CD8-positive, alpha-beta memory T cell (primary cell): Measurements from ENCODE around the gene ATXN1. TPM values are rescaled to one million over a fixed set of nuclear protein-coding genes. Genes with fewer than 3 reads are reported as not detected.

Experiments
- CTCF ChIA-PET: fragments of 350-600 bp; sonication (Branson Sonifier 250); formaldehyde crosslinking; loops from one replicate; lab custom pipeline; 2021; ENCODE audit warnings: antibody characterized with exemption; lab: Charles Lee
- POLR2A ChIA-PET: fragments of 350-600 bp; sonication (Branson Sonifier 250); formaldehyde crosslinking; loops from one replicate; lab custom pipeline; 2021; ENCODE audit warnings: antibody characterized with exemption; lab: Charles Lee
- DNase-seq, 5 donors: peaks; one replicate each; pipeline versions ENCODE4 v3.0.0 to v3.0.0-alpha.2; 2020 to 2022; ENCODE audit warnings: mixed read lengths in 1 of 5
- H3K27ac ChIP-seq: one replicate; pipeline ENCODE4 v1.7.0; 2013; ENCODE audit warnings: low read depth, mild to moderate bottlenecking, low read length, moderate library complexity
- H3K27me3 ChIP-seq: 2 replicates; pipeline ENCODE4 v1.7.0; 2013; ENCODE audit warnings: low read length, mild to moderate bottlenecking; ENCODE audit not compliant: insufficient read depth, poor library complexity, severe bottlenecking
- H3K36me3 ChIP-seq: 2 replicates; pipeline ENCODE4 v1.7.0; 2013; ENCODE audit warnings: mild to moderate bottlenecking, low read length, moderate library complexity; ENCODE audit not compliant: insufficient read depth
- H3K4me1 ChIP-seq: 2 replicates; pipeline ENCODE4 v1.7.0; 2013; ENCODE audit warnings: mild to moderate bottlenecking, low read length, moderate library complexity; ENCODE audit not compliant: insufficient read depth
- H3K4me3 ChIP-seq: 2 replicates; pipeline ENCODE4 v1.7.0; 2013; ENCODE audit warnings: mild to moderate bottlenecking, low read length
- H3K9me3 ChIP-seq: 2 replicates; pipeline ENCODE4 v1.7.0; 2013; ENCODE audit warnings: mild to moderate bottlenecking, low read length
- H3K27ac Mint-ChIP-seq, 8 donors: one replicate each; pipeline ENCODE4 v1.8.0; 2020 to 2021; ENCODE audit warnings: mixed read lengths in 8 of 8, mild to moderate bottlenecking in 6 of 8, inconsistent platforms in 3 of 8, moderate library complexity in 3 of 8
- H3K27me3 Mint-ChIP-seq, 2 donors: one replicate each; pipeline ENCODE4 v1.8.0; 2020 to 2021; ENCODE audit warnings: mixed read lengths in 2 of 2, mild to moderate bottlenecking in 1 of 2, moderate library complexity in 1 of 2
- H3K36me3 Mint-ChIP-seq, 3 donors: one replicate each; pipeline ENCODE4 v1.8.0; 2020 to 2021; ENCODE audit warnings: mixed read lengths in 3 of 3, inconsistent platforms in 1 of 3, mild to moderate bottlenecking in 1 of 3
- H3K4me1 Mint-ChIP-seq, 3 donors: one replicate each; pipeline ENCODE4 v1.8.0; 2020 to 2021; ENCODE audit warnings: mixed read lengths in 3 of 3, inconsistent platforms in 1 of 3, mild to moderate bottlenecking in 1 of 3
- H3K4me3 Mint-ChIP-seq, 7 donors: one replicate each; pipeline ENCODE4 v1.8.0; 2020 to 2021; ENCODE audit warnings: mixed read lengths in 7 of 7, mild to moderate bottlenecking in 6 of 7, moderate library complexity in 4 of 7, inconsistent platforms in 2 of 7
- H3K9me3 Mint-ChIP-seq, 5 donors: one replicate each; pipeline ENCODE4 v1.8.0; 2020 to 2022; ENCODE audit warnings: mixed read lengths in 5 of 5, mild to moderate bottlenecking in 3 of 5, moderate library complexity in 2 of 5, inconsistent platforms in 1 of 5
- polyA plus RNA-seq: library from polyadenylated mRNA; unstranded; fragments of 300-500 nt; fragmentation: Illumina TruSeq; gene quantifications from one replicate; pipeline ENCODE4 v1.2.3, GENCODE V29; 2021
- total RNA-seq, 2 experiments: library from RNA; stranded (reverse); gene quantifications; one replicate each; pipeline ENCODE4 v1.2.3, GENCODE V29; 2021

ATXN1 gene
- total and polyA plus RNA-seq, 3 experiments from 2014 or later = 20.0 to 114 (median 111) TPM

DNA sequence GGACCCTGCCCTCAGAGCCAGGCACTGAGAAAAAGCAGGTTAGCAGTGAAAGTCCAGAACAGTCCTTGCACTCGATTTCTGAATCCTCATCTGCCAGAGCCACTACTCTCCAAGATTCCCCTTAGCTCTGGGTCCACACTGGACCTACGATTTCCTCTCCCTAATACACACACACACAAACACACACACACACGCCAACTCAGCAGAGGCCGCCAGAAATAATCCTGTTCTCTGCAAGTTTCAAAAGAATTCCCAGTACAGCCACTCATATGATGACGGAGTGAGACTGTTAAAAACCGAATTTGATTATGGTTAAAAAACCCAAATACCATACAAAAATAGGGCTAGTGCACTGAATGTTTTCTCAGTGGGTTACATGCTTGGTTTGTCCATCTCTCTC, 432.0 kb downstream of the ATXN1 start:
- Mint-ChIP-seq H3K27ac (peak overlapping the region in 4 of 8 donors; percentile 9 to 82 (median 60)), H3K36me3 (peaks cover 0 to 49% (median 8%) of the 10 kb centered on the region in 3 donors), H3K4me1 (peaks cover 22 to 35% (median 34%) of the 10 kb centered on the region in 3 donors), H3K27me3 (peaks cover 0 to 2% of the 10 kb centered on the region in 2 donors), H3K4me3 (no peak overlapping the region), H3K9me3 (no peaks in the 10 kb centered on the region)
- Histone ChIP-seq H3K27me3 (no peaks in the 10 kb centered on the region), H3K4me3 (no peak overlapping the region), H3K9me3 (no peaks in the 10 kb centered on the region), H3K36me3 (no peaks in the 10 kb centered on the region), H3K27ac (no peak overlapping the region), H3K4me1 (peaks cover 17% of the 10 kb centered on the region)
- DNase-seq = no peak
- CTCF ChIA-PET = interaction anchor here (1.2 to 1.7 kb wide), 2 partner anchors 13 to 434 kb away, joined by 3 to 6 read pairs; no protein-coding TSS in a partner anchor
- POLR2A ChIA-PET = no interaction called here

DNA sequence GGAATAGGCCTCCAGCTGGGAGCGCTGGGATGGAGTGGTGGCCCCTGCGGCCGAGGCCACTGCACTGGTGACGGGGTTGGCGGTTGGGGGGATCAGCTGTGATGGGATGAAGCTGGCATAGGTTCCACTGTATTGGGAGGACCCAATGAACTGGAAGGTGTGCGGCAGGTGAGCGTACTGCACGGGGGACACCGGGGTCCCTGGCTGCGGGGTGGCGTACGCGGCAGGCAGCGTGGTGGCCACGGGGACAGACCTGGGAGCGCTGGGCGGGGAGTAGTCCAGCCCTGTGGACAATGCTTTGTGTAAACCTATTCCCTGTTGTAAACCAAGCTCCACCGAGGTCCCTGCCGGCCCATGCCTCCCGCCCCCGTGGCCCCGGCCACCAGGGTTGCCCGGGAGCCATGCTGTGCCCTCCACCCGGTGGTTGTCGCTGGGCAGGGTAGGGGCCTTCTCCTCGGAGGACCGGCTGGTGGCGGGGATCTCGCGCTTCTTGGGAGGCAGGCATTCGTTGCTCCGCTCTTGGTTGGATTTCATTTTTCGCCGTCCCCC, 433.4 kb downstream of the ATXN1 start:
- H3K36me3 Mint-ChIP-seq = peaks cover 0 to 48% (median 10%) of the 10 kb centered on the region in 3 donors
- H3K4me3 Mint-ChIP-seq = no peak overlapping the region
- H3K27ac Mint-ChIP-seq = peak overlapping the region in 3 of 8 donors; percentile 34 to 70 (median 35)
- ChIA-PET POLR2A (no interaction called here), CTCF (interaction anchor here (1.3 kb wide), 1 partner anchor 11 kb away, joined by 3 read pairs; no protein-coding TSS in a partner anchor)
- peaks cover 30% of the 10 kb centered on the region for H3K4me1 ChIP-seq
- H3K9me3 ChIP-seq = no peaks in the 10 kb centered on the region
- H3K4me3 ChIP-seq = no peak overlapping the region
- no peak for DNase-seq
- H3K27me3 ChIP-seq = no peaks in the 10 kb centered on the region
- H3K4me1 Mint-ChIP-seq = peaks cover 32 to 47% (median 46%) of the 10 kb centered on the region in 3 donors
- H3K27ac ChIP-seq = no peak overlapping the region
- no peaks in the 10 kb centered on the region for H3K9me3 Mint-ChIP-seq
- peaks cover 0 to 2% of the 10 kb centered on the region in 2 donors for H3K27me3 Mint-ChIP-seq
- no peaks in the 10 kb centered on the region for H3K36me3 ChIP-seq

DNA sequence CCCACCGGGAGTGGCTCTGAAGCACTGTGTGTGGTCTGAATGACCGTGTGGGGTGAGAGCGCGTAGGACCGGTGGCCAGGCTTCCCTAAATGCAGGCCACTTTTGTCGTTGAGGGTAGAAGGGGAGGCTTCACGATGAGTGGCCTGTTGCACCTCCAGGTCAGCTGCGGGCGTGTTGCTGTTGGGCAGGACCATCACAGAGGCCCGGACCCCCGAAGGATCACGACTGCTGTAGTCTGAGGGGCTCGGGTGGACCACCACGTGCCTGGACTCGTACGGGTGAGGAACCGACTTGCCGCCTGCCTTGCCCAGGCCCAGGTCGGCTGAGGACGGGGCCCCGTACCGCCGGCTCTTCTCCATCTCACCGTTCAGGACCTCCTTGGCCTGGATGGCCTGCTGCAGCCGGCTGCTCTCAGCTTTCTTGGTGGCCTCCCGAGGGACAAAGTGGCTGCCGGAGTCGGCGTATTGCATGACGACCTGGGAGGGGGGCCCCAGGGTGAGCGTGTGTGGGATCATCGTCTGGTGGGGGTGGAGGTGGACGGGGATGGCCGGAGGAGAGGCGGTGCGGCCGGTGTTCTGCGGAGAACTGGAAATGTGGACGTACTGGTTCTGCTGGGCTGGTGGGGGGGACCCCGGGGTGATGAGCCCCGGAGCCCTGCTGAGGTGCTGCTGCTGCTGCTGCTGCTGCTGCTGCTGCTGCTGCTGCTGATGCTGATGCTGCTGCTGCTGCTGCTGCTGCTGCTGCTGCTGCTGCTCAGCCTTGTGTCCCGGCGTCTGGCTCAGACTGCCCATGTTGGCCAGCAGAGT, 434.1 kb downstream of the ATXN1 start:
- H3K4me3 ChIP-seq = no peak overlapping the region
- H3K9me3 Mint-ChIP-seq = no peaks in the 10 kb centered on the region
- ChIA-PET CTCF (interaction anchor here (1.3 kb wide), 1 partner anchor 10 kb away, joined by 3 read pairs; no protein-coding TSS in a partner anchor), POLR2A (no interaction called here)
- H3K36me3 Mint-ChIP-seq = peaks cover 0 to 51% (median 11%) of the 10 kb centered on the region in 3 donors
- no peak overlapping the region for H3K4me3 Mint-ChIP-seq
- peaks cover 39 to 54% (median 53%) of the 10 kb centered on the region in 3 donors for H3K4me1 Mint-ChIP-seq
- no peaks in the 10 kb centered on the region for H3K27me3 ChIP-seq
- H3K27ac ChIP-seq = no peak overlapping the region
- DNase-seq = no peak
- peak overlapping the region in 1 of 8 donors; percentile 57 for H3K27ac Mint-ChIP-seq
- H3K27me3 Mint-ChIP-seq = peaks cover 0 to 2% of the 10 kb centered on the region in 2 donors
- H3K9me3 ChIP-seq = no peaks in the 10 kb centered on the region
- no peaks in the 10 kb centered on the region for H3K36me3 ChIP-seq
- peaks cover 35% of the 10 kb centered on the region for H3K4me1 ChIP-seq

DNA sequence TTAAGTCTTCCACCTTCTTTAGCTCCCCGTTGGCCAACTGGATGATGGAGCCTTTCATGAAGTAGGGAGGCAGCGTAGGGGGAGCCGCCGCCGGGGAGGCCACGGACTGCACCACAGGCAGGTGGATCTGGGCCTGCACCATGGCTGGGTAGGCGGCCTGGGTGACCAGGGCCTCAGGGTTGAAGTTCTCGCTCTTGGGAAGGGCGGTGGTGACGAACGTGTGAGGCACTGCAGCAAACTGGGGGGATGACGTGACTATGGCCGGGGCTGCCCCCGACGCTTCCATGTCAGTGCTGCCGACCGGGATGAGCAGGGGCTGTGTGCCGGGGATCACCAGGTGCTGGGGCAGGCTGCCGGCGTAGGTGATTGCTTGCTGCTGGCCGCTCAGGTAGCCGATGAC, 434.7 kb downstream of the ATXN1 start:
- H3K4me3 Mint-ChIP-seq = no peak overlapping the region
- Histone ChIP-seq H3K36me3 (no peaks in the 10 kb centered on the region), H3K4me1 (peaks cover 35% of the 10 kb centered on the region), H3K27ac (no peak overlapping the region), H3K27me3 (no peaks in the 10 kb centered on the region), H3K9me3 (no peaks in the 10 kb centered on the region), H3K4me3 (no peak overlapping the region)
- ChIA-PET POLR2A (no interaction called here), CTCF (no interaction called here)
- H3K27ac Mint-ChIP-seq = peak overlapping the region in 3 of 8 donors; percentile 22 to 91 (median 57)
- H3K9me3 Mint-ChIP-seq = no peaks in the 10 kb centered on the region
- H3K27me3 Mint-ChIP-seq = peaks cover 0 to 2% of the 10 kb centered on the region in 2 donors
- DNase-seq = no peak
- H3K4me1 Mint-ChIP-seq = peaks cover 46 to 60% (median 59%) of the 10 kb centered on the region in 3 donors
- peaks cover 0 to 53% (median 11%) of the 10 kb centered on the region in 3 donors for H3K36me3 Mint-ChIP-seq

DNA sequence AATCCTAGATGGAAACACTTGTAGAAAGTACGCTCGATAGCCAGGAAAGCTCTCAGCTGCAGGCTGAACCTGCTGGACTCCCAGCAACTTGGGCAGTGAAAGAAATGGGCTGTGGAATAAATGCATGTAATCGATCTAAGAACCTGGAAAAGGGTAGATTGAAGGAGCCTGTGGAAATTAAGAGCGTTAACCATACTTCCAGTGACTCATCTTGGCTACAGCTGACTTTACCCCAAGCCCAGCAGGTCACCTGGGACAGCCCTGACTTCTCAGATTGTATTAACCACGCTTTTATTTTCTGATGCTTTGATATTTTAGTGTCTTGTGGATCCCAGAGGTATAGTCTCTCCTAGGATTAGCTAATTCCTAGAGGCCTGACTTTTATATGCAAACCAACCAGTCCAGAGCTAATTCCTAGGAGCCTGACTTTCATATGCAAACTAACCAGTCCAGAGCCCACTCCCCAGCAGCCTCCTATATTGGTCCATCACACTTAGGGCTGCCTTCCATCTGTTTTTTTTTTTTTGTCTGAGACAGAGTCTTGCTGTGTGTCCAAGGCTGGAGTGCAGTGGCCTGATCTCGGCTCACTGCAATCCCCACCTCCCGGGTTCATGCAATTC, 436.5 kb downstream of the ATXN1 start:
- Mint-ChIP-seq H3K9me3 (no peaks in the 10 kb centered on the region), H3K4me3 (peak overlapping the region in 2 of 7 donors; percentile 12 to 20), H3K27me3 (peaks cover 0 to 2% of the 10 kb centered on the region in 2 donors), H3K27ac (peak overlapping the region; percentile 48 to 96 (median 88)), H3K4me1 (peaks cover 64 to 75% (median 71%) of the 10 kb centered on the region in 3 donors), H3K36me3 (peaks cover 0 to 51% (median 11%) of the 10 kb centered on the region in 3 donors)
- ChIA-PET POLR2A (no interaction called here), CTCF (interaction anchor here (0.8 to 10.6 kb wide), 4 partner anchors 8 to 446 kb away, joined by 3 to 120 read pairs (median 3); no protein-coding TSS in a partner anchor)
- H3K4me3 ChIP-seq = no peak overlapping the region
- no peak overlapping the region for H3K27ac ChIP-seq
- H3K4me1 ChIP-seq = peaks cover 48% of the 10 kb centered on the region
- H3K9me3 ChIP-seq = no peaks in the 10 kb centered on the region
- H3K27me3 ChIP-seq = no peaks in the 10 kb centered on the region
- DNase-seq = no peak
- H3K36me3 ChIP-seq = no peaks in the 10 kb centered on the region

DNA sequence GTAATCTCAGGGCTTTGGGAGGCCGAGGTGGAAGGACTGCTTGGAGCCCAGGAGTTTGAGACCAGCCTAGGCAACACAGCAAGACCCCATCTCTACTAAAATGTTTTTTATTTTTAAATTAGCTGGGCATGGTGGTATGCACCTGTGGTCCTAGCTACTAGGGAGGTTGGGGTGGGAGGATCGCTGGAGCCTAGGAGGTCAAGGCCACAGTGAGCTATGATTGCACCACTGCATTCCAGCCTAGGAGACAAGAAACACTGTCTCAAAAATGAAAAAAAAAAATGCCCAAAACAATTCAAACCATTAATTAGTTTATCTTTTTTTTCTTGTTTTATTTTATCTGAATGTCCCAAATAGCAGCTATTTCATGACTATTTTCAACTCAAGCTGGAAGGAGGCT, 437.1 kb downstream of the ATXN1 start:
- Mint-ChIP-seq H3K36me3 (peaks cover 0 to 46% (median 11%) of the 10 kb centered on the region in 3 donors), H3K27ac (peak overlapping the region; percentile 48 to 100 (median 94)), H3K27me3 (peaks cover 0 to 2% of the 10 kb centered on the region in 2 donors), H3K4me1 (peaks cover 65 to 75% (median 71%) of the 10 kb centered on the region in 3 donors), H3K4me3 (no peak overlapping the region), H3K9me3 (no peaks in the 10 kb centered on the region)
- Histone ChIP-seq H3K27ac (no peak overlapping the region), H3K4me3 (no peak overlapping the region), H3K9me3 (no peaks in the 10 kb centered on the region), H3K4me1 (peaks cover 54% of the 10 kb centered on the region), H3K36me3 (no peaks in the 10 kb centered on the region), H3K27me3 (no peaks in the 10 kb centered on the region)
- POLR2A ChIA-PET = interaction anchor here (0.9 kb wide), 1 partner anchor 435 kb away, joined by 9 read pairs; no protein-coding TSS in a partner anchor
- no peak for DNase-seq
- CTCF ChIA-PET = interaction anchor here (0.8 to 10.6 kb wide), 3 partner anchors 9 to 446 kb away, joined by 3 to 120 read pairs (median 3); no protein-coding TSS in a partner anchor

DNA sequence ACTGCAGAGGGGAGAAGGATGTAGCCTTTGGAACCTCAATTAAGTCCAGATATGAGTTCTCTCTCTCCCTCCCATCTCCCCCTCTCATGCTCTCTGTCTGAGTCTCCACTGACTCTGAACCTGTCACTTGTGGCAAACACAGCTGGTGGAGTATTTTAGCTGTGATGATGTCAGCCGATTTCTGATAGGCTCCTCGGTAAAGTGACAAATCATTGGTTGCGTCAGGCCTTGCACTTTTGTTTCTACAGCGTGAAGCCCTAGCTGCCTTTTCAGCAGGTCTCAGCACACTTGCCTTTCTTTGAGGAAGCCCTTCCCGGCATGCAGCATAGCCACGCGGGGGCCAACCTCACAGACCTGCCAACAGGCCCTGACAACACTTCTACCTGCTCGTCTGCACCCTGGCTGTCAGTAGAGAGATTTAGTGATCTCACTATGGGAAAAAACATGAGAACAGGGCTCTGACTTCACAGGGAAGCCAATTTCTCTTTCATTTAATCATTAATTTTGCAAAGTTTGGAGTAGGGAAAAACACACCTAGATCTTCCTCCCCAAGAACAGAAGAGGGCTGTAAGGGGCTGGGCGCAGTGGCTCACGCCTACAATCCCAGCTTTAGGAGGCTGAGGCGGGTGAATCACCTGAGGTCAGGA, 438.5 kb downstream of the ATXN1 start:
- H3K27me3 ChIP-seq = no peaks in the 10 kb centered on the region
- Mint-ChIP-seq H3K36me3 (peaks cover 0 to 37% (median 8%) of the 10 kb centered on the region in 3 donors), H3K9me3 (no peaks in the 10 kb centered on the region), H3K27ac (peak overlapping the region; percentile 91 to 100 (median 95)), H3K27me3 (no peaks in the 10 kb centered on the region), H3K4me3 (peak overlapping the region; percentile 53 to 80 (median 72)), H3K4me1 (peaks cover 77 to 82% (median 80%) of the 10 kb centered on the region in 3 donors)
- peaks cover 68% of the 10 kb centered on the region for H3K4me1 ChIP-seq
- POLR2A ChIA-PET = interaction anchor here (1.0 to 1.8 kb wide), 3 partner anchors 9 to 448 kb away, joined by 3 to 8 read pairs (median 3); partner anchors contain the start of gene ATXN1
- CTCF ChIA-PET = interaction anchor here (1.7 to 10.6 kb wide), 2 partner anchors 10 to 449 kb away, joined by 5 to 120 read pairs; no protein-coding TSS in a partner anchor
- H3K4me3 ChIP-seq = no peak overlapping the region
- peak overlapping the region; percentile 65 for H3K27ac ChIP-seq
- no peaks in the 10 kb centered on the region for H3K9me3 ChIP-seq
- H3K36me3 ChIP-seq = no peaks in the 10 kb centered on the region
- peak; percentile 69 to 90 (median 80) for DNase-seq
